GM18951 (cell line): Measurements from ENCODE around the gene CACNA1D.

Source experiments
- POLR2A ChIP-seq: IDR thresholded peaks from 4 replicates; pipeline ENCODE4 v1.6.1; 2011; ENCODE audit warnings: mild to moderate bottlenecking; ENCODE audit not compliant: insufficient read length, insufficient read depth; ENCODE audit errors: extremely low read depth
- in situ Hi-C: fragments of 300-500 bp; cut with MboI; formaldehyde crosslinking; loops from one replicate; pipeline ENCODE4 v1.12.0; 2022; ENCODE audit warnings: low sequenced_read_pairs, mixed read lengths, inconsistent platforms; ENCODE audit not compliant: unreplicated experiment

The CACNA1D gene

GRCh38 chr3:53675942-53676341 lies 181.5 kb downstream of the CACNA1D start:
- in situ Hi-C loops: no loop called here
- no peak for TF ChIP-seq POLR2A

DNA sequence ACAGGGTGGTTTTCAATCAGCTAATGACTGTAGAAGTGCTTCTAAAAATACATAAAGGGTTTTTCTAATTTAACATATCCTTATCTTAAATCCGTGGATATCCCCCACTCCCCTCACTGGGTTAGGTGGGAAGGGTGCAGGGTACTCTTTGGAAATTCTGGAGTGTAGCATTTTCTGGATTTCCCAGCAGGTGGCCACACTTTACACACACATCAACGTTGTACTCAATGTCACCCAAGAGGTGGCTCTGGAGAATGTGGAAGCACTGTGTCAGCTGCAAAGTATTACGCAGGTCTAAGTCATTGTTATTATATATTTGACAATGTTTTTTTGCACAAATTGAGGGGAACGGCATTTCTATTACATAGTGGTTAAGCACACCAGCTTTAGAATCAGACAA lies 183.0 kb downstream of the CACNA1D start:
- in situ Hi-C loops: no loop called here
- no peak for TF ChIP-seq POLR2A

GRCh38 chr3:53680028-53680427 lies 185.6 kb downstream of the CACNA1D start:
- in situ Hi-C loops: no loop called here
- TF ChIP-seq POLR2A: no peak

DNA sequence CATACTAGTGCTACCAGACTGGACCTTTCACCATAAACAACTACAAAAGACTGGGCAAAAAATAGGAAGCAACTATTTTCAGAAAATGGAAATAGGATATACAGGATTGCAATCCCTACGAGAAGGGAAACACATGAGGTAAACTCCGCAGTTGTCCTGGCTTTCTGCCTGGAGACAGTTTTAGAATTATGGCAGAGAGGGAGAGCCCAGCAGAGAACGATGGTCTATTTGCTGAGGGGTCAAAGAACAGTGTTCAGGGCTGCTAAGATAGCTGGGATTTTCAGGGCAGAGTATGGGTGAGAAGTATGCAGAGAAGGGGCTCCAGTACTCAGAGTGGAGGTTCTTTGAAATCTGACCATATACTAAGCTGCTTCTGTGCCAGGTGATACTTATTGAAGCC lies 188.4 kb downstream of the CACNA1D start:
- in situ Hi-C loops: no loop called here
- no peak for TF ChIP-seq POLR2A

DNA sequence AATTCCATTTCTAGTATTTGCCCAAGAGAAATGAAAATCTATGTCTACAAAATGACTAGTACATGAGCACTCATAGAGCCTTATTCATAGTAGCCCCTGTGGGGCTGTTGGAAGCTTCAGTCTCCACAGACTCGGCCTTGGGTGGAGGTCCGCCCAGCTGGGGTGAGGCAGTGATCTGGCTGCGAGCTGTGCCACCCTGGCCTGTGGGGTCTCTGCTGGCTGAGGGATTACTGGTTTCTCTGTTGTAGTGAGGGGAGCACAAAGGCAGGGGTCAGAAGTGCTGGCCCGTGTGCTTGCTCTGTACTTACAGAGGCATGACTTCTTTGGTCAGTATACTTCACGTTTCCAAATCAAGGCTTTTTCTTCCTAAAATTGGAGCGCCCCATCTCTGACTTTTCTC lies 193.7 kb downstream of the CACNA1D start:
- TF ChIP-seq POLR2A: no peak
- in situ Hi-C loops: no loop called here

GRCh38 chr3:53688989-53689388 lies 194.6 kb downstream of the CACNA1D start:
- no peak for TF ChIP-seq POLR2A
- in situ Hi-C loops: no loop called here

DNA sequence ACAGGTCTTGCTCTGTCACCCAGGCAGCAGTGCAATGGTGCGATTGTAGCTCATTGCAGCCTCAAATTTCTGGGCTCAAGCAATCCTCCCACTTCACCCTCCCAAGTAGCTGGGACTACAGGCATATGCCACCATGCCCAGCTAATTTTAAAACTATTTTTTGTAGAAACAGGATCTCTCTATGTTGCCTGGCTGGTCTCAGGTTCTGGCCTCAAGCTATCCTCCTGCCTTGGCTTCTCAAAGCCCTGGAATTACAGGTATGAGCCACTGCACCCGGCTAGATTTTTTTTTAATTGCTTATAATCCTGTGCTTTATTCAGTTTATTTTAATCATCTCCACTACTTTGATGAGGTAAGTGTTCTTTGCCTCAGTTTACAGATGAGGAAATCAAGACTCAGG lies 195.3 kb downstream of the CACNA1D start:
- in situ Hi-C loops: no loop called here
- no peak for TF ChIP-seq POLR2A

DNA sequence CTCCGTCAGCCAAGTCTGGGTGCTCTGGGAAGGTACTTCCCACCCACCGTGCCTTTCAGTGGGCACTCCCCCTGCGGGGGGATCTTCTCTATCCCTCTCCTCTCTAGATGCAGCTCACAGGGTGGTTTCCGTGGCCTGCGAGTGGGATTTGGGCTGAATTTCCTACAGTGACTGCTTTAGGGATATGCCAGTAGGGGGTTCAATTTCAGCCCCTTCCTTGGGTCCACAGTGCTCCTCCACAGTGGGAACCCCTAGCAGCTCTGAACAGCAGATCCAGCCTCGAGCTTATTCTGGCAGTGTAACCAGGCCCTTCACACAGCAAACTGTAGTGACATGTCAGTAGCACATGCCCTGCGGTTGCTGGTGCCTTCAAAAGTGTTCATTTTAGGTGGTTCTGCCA lies 196.1 kb downstream of the CACNA1D start:
- in situ Hi-C loops: no loop called here
- TF ChIP-seq POLR2A: no peak

- no peak for TF ChIP-seq POLR2A
- in situ Hi-C loops: no loop called here
Observed at GRCh38 chr3:53691349-53691748, 196.9 kb downstream of the CACNA1D start.

- in situ Hi-C loops: no loop called here
- TF ChIP-seq POLR2A: no peak
Observed at GRCh38 chr3:53691885-53692284, 197.5 kb downstream of the CACNA1D start.

GRCh38 chr3:53693451-53693850 lies 199.0 kb downstream of the CACNA1D start:
- in situ Hi-C loops: no loop called here
- no peak for TF ChIP-seq POLR2A

DNA sequence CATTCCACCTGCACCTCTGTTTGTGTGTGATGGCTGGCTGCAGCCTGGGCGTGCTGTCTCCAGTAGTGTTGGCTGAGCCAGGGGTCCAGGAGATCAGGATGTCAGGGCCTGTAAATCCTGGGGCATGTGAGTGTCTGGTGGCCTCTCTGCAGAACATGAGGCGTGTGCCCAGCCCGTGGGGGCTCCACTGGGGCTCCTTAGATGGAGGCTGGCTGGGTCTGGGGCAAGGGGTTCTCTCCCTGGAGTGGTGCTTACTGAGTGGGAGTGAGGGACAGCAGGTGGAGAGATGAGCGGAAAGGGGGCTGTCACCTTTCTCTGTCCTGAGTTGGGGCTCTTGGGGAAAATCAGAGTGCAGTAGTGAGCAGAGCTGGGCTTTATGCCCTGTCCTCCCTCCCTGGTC lies 199.6 kb downstream of the CACNA1D start:
- in situ Hi-C loops: no loop called here
- TF ChIP-seq POLR2A: no peak

DNA sequence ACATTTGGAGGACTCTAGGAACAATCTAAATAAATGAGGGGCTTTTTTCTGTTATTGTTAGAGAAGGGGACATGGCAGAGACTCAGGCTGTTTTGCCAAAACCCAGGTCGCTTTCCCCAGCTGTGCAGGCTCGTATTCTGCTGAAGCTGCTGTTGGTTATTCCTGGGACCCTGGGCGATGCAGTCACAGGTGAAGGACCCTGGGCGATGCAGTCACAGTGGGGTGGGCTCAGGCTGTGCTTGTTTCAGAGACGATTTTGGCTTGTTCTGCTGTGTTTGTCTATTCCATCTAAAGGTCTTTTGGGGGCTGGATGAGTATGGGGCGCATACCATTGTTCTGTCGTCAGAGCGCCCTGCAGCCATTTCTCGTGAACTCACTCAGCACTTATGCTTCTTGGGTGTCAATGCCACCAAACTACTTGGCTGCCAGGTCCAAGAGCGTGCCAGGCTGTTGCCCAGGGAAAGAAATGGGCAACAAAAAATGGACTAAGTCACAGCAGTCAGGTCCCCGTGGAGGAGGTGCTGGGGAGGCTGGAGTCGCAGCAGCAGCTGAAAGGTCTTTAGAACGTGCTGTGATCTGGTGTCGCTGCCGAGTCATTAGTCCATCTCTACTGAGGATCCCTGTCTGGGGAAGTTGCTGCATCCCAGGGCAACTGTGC lies 200.4 kb downstream of the CACNA1D start:
- in situ Hi-C loops: no loop called here
- TF ChIP-seq POLR2A: no peak

- TF ChIP-seq POLR2A: no peak
- in situ Hi-C loops: no loop called here
Observed at GRCh38 chr3:53695324-53695690, 200.9 kb downstream of the CACNA1D start.

- TF ChIP-seq POLR2A: no peak
- in situ Hi-C loops: no loop called here
Observed at GRCh38 chr3:53696401-53697172, 202.2 kb downstream of the CACNA1D start.

DNA sequence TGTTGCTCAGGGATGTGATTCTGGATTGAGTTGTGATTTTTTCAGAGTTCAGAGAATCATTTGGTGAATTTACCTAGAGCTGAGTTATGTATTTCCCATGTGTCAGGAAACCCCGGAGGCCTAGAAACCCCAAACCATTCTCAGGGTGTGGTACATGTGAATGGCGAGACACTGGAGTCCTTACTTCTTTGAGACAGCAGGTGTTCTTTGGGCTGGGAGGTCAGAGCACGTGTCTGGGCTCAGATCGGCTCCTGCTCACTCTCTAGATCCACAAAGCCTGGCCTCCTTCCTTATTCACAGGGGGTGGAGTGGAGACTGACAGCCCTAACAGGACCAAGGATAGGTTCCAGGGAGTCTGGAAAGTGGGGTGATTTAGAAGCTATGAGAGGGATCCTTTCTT lies 206.0 kb downstream of the CACNA1D start:
- in situ Hi-C loops: no loop called here
- TF ChIP-seq POLR2A: no peak
